Hippocampal formation (tissue), 2 donors: ENCODE measurements around the gene PITPNB.

ENCODE experiments used
- DNase-seq, 2 donors: peaks; one replicate each; lab custom pipeline; 2025; lab: John Stamatoyannopoulos, UW

Gene PITPNB

GRCh38 chr22:27833803-27834202, 85.3 kb downstream of the PITPNB start:
- no peak for DNase-seq

DNA sequence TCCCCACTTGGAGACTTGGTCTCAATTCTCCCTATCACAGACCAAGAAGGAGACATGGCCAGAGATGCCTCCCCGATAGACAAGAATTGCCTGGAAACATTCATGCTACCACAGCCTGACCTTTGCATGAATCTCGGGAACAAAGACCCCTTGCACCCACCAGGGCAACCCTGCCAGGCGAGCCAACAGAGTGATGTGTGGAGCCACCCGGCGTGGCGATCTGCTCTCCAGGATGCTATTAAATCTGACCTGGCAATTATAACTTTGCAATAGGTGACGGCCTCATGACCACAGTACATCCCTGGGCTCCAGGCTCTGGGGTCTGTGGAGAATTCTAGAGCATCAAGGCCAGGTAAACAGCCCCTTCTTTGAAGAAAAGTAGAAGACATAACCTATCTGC, 86.5 kb downstream of the PITPNB start:
- DNase-seq = no peak

DNA sequence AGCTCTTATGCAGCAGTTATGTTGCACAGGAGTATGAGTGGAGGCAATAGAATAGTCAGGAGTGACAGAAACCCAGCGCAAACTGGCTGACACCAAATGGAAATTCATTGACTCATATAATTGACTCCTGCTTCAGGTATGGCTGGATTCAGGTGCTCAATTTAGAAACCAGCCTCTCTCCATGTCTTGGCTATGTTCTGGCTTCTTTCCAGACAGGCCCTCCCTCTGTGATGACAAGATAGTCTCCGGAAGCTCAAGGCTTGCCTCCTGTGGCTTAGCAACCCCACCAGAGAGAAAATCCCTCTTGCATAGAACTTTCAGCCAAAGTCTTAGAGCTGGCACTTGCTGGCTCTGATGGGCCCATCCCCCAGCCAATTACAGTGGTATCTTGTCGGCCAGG, 89.4 kb downstream of the PITPNB start:
- DNase-seq = no peak

- DNase-seq = no peak
Measured at GRCh38 chr22:27827604-27828587, 91.2 kb downstream of the PITPNB start.

DNA sequence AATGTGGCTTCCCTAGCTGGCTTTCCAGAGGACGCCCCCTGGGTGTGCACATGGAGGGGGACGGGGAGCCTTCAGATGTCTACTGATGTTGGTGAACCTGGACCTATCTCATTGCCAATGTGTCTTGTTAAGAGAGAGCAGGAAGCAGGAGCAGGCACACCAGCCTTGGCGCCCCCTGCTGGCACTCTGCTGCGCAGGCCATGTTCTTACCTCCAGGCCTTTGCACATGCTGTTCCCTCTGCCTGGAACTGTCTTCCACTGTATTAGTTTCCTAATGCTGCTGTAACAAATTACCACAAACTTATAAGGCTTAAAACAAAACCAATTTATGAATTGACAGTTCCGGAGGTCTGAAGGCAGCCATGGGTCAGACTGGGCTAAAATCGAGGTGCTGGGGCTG, 93.9 kb downstream of the PITPNB start:
- DNase-seq = no peak

DNA sequence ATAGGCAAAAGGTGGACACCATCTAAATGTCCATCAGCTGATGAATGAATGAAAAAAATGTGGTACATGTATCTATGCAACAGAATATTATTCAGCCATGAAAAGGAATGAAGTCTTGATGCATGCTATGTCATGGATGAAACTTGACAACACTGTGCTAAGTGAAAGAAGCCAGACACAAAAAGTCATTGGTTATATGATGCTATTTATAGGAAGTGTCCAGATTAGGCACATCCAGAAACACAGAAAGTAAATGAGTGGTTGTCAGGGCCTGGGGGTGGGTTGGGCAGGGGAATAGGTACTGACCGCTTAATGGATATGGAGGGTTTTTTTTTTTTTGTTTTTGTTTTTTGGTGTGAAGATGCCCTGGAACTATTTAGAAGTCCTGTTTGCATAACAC, 95.8 kb downstream of the PITPNB start:
- DNase-seq = no peak

DNA sequence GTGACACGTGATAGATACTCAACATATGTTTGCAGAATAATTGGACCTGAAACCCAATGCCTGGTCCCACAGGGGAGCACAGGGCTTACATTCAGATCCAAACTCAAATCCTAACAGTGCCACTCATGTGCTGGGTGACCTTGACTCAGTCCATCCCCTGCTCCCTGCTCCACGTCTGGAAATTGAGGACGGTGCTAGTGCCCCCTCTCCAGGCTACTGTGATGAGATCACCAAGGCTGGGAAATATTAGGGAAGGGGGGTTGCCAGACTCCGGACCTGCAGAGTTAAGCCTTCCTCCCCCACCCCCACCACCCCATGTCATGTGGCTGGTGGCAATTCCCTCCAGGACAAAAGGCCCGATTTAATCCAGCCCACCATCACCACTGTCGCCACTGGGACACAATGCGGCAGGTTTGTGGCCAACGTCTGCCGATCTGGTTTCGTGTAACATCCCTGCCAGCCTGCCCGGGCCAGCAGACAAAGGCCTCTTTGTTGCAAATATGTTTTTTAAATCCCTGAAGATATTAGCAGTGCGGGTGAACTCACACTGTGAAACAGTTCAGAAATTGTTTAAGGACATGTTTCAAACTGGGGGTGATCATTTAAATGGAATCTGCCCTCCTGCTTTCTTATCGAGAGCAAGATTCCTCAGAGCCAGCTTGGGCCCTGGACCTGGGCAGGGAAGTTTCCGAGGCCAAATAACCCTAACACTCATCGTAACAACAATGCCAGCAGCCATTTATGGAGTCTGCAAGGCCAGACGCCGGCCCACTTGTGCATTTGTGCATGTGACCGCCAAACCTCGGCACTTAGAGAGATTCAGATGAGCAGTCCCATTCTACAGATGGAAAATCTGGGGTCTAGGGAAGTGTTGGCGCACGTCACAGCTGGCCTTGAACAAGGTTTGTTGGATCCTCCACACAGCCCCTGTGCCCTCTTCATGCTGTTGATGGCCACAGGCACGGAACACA, 97.9 kb downstream of the PITPNB start:
- DNase-seq = no peak

DNA sequence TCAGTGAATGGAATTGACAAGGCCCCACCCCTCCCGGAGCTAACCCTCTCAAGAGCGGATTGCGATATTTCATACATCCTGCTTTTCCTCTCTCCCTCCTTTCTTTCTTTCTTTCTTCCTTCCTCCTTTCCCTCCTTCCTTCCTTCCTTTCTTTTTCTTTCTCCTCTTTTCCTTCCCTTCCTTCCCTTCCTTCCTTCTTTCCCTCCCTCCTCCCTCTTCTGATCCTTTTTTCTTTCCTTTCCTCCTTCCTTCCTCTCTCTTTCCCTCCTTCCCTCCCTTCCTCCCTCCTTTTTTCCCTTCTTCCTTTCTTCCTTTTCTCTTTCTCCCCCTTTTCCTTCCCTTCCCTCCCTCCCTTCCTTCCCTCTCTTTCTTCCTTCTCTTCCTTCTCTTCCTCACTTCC, 102.5 kb downstream of the PITPNB start:
- DNase-seq = no peak

DNA sequence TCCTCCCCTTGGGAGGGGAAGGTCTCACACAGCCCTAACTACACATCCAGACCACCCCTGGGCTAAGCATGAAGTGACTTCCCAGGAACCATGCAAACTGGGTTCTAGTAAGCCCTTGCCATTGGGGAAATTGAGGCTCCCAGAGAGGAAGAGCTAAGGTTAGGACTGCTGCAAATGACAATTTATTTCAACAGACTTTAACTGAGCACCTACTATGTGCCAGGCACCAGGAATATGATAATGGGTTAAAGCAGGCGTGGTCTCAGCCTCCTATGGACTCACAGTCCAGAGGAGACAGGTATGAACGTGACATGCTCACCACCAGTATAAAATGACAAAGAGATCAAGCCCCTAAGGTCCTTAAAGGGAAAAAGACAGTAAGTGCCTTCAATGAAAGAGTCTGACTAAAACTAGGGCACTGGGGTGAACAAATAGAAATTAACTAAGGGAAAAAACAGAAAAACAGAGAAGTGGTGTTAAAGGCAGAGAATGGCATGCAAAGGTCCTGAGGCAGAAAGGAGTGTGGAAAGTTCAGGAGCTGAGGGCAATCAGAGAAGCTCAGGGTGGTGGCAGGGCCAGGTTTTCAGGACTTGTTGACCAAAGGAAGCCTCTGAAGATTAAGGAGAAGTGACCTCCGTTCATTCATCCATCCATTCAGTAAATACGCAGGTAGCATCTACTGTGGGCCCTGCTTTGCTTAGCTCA, 103.1 kb downstream of the PITPNB start:
- no peak for DNase-seq

DNA sequence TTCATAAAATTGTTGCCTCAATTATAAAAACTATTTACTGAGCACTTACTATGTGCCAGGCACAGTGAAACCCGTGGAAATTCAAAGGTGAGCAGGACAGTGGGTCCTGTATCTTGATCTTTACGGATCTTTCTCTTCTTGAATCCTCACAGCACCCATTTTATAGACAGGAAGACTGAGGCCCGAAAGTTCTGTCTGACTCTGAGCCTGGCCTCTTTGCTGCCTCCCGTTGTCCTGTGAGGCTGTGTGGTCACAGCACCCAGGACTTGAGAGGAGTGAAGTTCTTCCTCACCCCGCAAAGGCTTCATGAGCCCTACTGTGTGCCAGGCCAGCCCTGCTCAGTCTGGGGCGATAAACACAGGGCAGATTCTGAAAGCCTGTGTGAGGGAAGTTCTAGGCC, 104.1 kb downstream of the PITPNB start:
- DNase-seq = no peak

GRCh38 chr22:27811778-27812177, 107.3 kb downstream of the PITPNB start:
- DNase-seq = no peak

DNA sequence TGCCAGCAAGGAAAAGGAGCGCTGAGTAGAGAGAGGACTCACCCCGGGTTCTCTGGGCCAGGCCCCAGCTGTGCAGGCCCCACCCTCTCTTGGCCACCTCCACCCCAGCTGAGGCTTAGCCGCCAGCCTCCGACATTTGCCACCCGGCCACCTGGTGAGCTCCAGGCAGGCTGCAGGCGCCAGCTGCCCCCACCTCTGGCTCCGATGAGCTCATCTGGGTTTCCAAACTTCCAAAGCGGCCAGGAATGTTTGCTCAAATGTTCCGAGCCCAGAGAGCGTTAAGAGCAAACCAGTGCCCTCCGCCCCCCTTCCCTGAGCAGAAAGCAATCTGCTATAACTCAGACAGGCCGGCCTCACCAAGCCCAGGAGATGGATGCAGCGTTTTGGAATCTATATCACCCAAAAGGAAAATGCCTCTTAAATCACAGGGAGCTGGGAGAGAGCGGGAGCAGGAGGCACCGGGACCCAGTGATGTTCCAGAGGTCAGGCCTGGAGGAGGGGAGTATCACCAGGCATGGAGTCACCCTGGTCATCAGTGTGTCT, 108.4 kb downstream of the PITPNB start:
- DNase-seq = no peak

DNA sequence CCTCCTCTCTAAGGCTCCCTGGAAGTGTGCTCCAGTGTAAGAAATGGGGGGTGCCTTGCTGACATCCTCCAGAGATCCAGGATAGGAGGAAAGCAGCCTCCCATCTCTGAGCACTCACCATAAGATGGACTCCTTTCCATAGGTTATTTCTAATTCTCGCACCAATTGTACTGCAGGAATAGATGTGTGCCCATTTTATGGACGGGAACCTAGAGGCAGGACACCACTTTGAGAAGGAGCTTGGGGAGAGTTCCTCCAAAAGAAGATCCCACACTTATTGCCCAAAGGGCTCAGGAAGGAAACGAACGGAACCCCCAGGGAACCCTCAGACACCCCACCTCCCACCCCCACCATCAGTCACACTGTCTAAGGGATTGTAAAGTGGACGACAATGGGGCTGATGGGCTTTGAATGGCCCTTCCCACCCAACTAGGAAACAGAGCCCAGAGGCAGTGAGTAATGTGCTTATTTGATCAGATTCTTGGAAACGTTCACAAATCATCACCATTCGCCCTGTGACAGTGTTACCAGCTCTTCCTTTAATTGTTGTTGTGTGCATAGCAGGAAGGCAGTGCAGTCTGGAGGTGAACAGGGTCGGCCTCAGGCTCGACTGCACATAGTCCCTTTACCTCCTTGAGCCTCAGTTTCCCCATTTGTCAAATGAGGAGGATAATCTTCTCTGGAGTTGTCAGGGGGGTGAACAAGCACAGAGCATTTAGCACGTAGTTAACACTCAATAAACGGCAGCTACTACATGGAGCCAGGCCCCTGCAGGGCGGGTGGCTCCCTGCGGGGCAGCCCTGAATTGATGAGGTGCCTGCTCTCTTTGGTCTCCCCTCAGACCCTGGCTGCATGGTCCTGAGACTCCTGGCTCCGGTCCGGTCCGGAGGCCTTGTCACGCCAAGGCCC, 109.1 kb downstream of the PITPNB start:
- no peak for DNase-seq

GRCh38 chr22:27809226-27809603, 109.8 kb downstream of the PITPNB start:
- DNase-seq = no peak

DNA sequence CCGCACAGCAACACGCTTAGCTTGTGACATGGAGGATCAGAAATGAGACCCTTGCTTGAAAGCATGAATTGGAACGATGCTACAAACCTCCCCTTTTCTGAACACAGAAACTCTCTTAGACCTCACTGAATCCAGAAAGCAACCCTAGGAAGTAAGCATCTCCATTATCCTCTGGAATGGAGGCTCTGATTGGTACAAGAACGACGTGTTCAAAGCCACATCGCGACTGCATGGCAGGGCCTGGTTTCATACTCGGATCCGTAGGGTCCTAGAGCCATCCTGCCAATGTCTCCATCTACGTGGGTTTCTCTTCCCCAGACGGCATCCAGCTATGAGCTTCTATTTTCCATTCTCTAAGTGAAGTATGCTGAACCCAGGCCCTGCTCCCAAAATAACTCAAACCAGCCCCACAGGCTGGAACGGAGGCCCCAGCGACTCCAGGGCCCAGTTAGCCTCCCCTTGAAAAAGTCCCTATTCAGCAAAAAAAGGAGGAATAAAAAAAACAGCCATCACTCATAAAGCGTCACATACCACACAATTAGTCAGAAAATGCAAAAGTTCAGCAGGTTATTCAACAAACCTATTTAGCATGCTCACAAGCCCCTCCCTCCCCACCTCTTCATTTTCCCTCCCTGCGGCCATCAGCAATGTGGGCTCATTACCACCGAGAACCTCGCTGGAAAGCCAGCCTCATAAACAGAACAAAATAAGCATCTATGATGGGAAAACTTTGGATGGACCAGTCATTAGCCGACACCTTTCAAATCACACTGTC, 110.4 kb downstream of the PITPNB start:
- DNase-seq = no peak

GRCh38 chr22:27805841-27806240, 113.2 kb downstream of the PITPNB start:
- no peak for DNase-seq

GRCh38 chr22:27804470-27805297, 114.4 kb downstream of the PITPNB start:
- DNase-seq = peak; percentile 61 to 77

DNA sequence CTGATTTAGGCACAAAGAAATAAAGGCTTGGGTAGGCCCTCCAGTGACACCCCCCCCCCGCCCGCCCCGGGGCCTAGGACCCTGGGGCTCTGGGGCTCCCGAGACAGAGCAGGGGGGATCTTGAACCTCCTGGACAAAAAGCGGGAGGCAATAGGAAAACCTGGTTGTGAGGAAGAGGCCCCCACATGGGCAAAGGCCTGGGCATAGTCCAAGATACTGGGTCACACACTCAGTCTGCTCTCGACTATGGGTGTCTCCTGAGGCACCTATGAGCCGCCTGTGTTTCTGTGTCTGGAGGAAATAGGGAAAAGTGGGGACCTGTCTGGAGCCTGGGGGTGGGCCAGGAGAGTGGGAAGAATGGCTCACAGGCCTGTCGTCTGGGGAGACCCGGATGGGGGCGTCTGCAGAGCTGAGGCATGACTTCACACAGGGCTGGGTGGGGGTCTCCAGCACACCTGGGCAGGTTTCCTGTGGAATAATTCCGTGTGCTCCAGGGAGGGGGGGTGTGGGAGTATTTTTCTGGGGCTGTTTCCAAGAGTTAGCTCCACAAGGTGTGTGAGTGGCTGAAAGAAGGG, 115.1 kb downstream of the PITPNB start:
- no peak for DNase-seq
